GM06990 (cell line): ENCODE data around the gene NEK7.

Experiments used
- DNase-seq: peaks from one replicate; pipeline ENCODE4 v3.0.0-alpha.2; 2011; ENCODE audit not compliant: insufficient read length; ENCODE audit errors: extremely low read depth
- H3K27me3 ChIP-seq: replicated peaks from 2 replicates; pipeline ENCODE4 v1.6.0; 2011; ENCODE audit warnings: low read length; ENCODE audit not compliant: control insufficient read depth, insufficient read depth
- H3K36me3 ChIP-seq: 2 replicates; pipeline ENCODE4 v1.5.1; 2011; ENCODE audit warnings: low read length; ENCODE audit not compliant: control insufficient read depth, insufficient read depth
- H3K4me3 ChIP-seq: replicated peaks from 2 replicates; pipeline ENCODE4 v1.5.1; 2011; ENCODE audit warnings: low read depth, mild to moderate bottlenecking, control low read depth, low read length
- TF ChIP-seq, protein P1 (sequence below): IDR thresholded peaks from 2 replicates; pipeline ENCODE4 v1.5.1; 2011; ENCODE audit warnings: low read length, control low read depth, mild to moderate bottlenecking, inconsistent platforms; ENCODE audit not compliant: insufficient read depth, poor library complexity, severe bottlenecking

NEK7 gene

DNA sequence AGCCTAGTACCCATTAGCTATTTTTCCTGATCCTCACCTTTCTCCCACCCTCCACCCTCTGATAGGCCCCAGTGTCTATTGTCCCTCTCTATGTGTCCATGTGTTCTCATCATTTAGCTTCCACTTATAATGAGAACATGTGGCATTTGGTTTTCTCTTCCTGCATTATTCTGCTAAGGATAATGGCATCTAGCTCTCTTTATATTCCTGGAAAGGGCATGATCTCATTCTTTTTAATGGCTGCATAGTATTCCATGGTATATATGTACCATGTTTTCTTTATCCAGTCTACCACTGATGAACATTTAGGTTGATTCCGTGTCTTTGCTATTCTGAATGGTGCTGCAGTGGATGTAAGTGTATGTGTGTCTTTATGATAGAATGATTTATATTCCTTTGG, 178.9 kb downstream of the NEK7 start:
- no peak for DNase-seq
- no peaks in the 10 kb centered on the region for H3K27me3 ChIP-seq
- H3K36me3 ChIP-seq, result no peaks in the 10 kb centered on the region
- TF ChIP-seq, protein P1, sequence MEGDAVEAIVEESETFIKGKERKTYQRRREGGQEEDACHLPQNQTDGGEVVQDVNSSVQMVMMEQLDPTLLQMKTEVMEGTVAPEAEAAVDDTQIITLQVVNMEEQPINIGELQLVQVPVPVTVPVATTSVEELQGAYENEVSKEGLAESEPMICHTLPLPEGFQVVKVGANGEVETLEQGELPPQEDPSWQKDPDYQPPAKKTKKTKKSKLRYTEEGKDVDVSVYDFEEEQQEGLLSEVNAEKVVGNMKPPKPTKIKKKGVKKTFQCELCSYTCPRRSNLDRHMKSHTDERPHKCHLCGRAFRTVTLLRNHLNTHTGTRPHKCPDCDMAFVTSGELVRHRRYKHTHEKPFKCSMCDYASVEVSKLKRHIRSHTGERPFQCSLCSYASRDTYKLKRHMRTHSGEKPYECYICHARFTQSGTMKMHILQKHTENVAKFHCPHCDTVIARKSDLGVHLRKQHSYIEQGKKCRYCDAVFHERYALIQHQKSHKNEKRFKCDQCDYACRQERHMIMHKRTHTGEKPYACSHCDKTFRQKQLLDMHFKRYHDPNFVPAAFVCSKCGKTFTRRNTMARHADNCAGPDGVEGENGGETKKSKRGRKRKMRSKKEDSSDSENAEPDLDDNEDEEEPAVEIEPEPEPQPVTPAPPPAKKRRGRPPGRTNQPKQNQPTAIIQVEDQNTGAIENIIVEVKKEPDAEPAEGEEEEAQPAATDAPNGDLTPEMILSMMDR, result no peak
- H3K4me3 ChIP-seq, result no peak overlapping the region

DNA sequence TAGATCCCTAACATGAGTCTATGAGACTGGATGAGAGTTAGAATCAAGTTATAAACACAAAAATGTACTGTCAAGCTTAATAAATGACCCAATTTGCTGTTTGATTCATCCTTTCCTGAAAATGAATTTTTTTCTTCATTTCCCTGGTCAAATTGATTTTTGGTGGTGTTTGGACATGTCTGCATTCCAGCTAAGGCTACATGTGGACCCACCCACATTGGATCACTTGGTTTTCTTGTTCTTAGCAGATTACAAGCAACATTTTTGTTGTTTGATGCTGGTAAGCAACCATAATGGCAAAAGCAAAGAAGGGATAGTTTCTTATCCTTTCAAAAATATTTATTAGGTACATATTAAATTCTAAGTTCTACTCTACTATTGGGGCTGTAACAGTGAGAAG, 181.1 kb downstream of the NEK7 start:
- Histone ChIP-seq H3K27me3 (no peaks in the 10 kb centered on the region), H3K4me3 (no peak overlapping the region), H3K36me3 (no peaks in the 10 kb centered on the region)
- TF ChIP-seq, protein P1, result no peak
- no peak for DNase-seq

DNA sequence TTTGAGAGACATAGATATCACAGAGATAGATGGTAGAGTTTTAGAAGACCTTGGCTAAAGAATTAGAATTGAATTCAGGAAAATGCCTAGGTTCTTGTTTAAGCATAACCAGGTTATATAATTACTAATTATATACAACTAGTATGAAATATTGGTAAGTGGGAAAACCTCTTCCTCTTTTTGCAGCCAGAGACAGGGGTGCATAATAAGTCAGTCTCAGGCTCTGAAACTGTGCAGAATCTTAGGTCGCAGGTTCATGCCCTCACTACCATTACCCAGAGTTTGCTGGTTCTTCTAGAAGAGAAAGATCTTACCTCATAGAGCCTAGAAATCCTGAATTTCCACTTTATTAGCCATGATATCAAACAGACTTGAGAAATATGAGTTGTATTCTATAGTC, 183.3 kb downstream of the NEK7 start:
- Histone ChIP-seq H3K27me3 (no peaks in the 10 kb centered on the region), H3K4me3 (no peak overlapping the region)
- DNase-seq, result no peak

DNA sequence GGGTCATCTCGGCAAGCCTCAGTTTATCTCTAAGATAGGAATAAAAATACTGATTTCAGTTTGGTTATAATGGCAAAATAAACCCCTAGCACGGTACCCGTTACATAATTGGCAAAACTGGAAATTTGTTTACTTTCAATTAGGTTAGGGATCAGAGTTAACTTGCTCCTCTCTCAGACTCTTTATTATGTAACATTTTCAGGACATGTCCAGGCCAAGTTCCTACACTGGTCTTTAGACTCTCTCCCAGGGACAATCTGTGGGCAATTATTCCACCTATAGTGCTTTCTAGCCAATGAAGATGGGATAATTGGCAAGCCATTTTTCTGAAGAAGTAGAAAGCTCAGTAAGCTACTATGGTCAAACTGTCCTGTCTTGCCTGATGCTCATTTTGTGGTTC, 189.4 kb downstream of the NEK7 start:
- no peak overlapping the region for H3K4me3 ChIP-seq
- no peaks in the 10 kb centered on the region for H3K36me3 ChIP-seq
- TF ChIP-seq, protein P1, result no peak
- H3K27me3 ChIP-seq, result no peaks in the 10 kb centered on the region
- DNase-seq, result no peak

More for the DNA sequence above, 183.3 kb downstream of the NEK7 start:
- no peaks in the 10 kb centered on the region for H3K36me3 ChIP-seq
- TF ChIP-seq, protein P1, result no peak

DNA sequence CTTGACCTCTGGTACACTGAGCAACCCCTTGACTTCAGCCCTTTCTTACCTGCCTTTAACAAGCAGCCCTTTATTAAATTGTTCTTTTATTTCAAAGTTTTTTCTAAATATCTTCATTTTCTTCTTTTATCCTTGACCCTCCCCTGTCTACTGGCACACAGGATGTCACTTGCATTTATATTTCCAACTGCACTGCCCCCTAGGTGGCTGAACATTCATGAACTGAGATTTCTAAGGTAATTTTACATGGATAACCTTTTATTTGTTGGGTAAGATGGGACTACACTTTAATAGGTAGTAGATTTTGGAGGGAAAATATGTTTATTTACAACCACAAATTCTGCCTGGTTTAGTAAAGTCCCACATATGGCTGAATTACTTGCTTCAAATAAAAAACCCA, 193.7 kb downstream of the NEK7 start:
- no peaks in the 10 kb centered on the region for H3K36me3 ChIP-seq
- TF ChIP-seq, protein P1, result no peak
- H3K27me3 ChIP-seq, result no peaks in the 10 kb centered on the region
- DNase-seq, result no peak
- H3K4me3 ChIP-seq, result no peak overlapping the region
